Cardiac muscle cell (in vitro differentiated cells and primary cell): ENCODE results near the gene ATP5F1C. TPM values are rescaled to one million over a fixed set of nuclear protein-coding genes. Genes with fewer than 3 reads are reported as not detected.
"Not testable (repeated sequence)": the region's sequence is repeated elsewhere in the genome, so short reads cannot be mapped to it uniquely, and the experiment has no call there.

Experiments used
- DNase-seq, 2 donors: peaks; one replicate each; pipeline versions ENCODE4 v3.0.0 to v3.0.0-alpha.2; 2010 to 2017; ENCODE audit warnings: low read depth in 1 of 2, low spot score in 1 of 2
- H3K27ac ChIP-seq: fragments of 200-600 bp; sonication (generic); 2 replicates; pipeline ENCODE4 v1.5.1; 2016
- H3K27me3 ChIP-seq: fragments of 200-600 bp; sonication (generic); 2 replicates; pipeline ENCODE4 v1.6.0; 2016; ENCODE audit warnings: control low read depth
- H3K36me3 ChIP-seq: fragments of 200-600 bp; sonication (generic); 2 replicates; pipeline ENCODE4 v1.5.1; 2016; ENCODE audit warnings: control low read depth
- H3K4me1 ChIP-seq: fragments of 200-600 bp; sonication (generic); 2 replicates; pipeline ENCODE4 v1.8.1; 2017; ENCODE audit warnings: low read depth, mild to moderate bottlenecking, mixed run types
- H3K4me3 ChIP-seq: fragments of 200-600 bp; sonication (generic); 2 replicates; pipeline ENCODE4 v1.5.1; 2016; ENCODE audit warnings: mild to moderate bottlenecking
- H3K9me3 ChIP-seq: fragments of 200-600 bp; sonication (generic); 2 replicates; pipeline ENCODE4 v1.5.1; 2017; ENCODE audit warnings: low read depth, mild to moderate bottlenecking, control low read depth
- CTCF ChIP-seq: IDR thresholded peaks from 2 replicates; pipeline ENCODE4 v1.5.1; 2012; ENCODE audit warnings: low read depth, mild to moderate bottlenecking, low read length
- polyA plus RNA-seq: library from polyadenylated mRNA; unstranded; fragments of >200 nt; fragmentation: Nextera tagmentation; extraction: Ambion mirVana; gene quantifications from 2 replicates; pipeline ENCODE4 v1.2.1, GENCODE V29; 2016
- total RNA-seq: library from RNA; depleted of rRNA; stranded (reverse); fragments of >200 nt; gene quantifications from 2 replicates; pipeline ENCODE4 v1.2.3, GENCODE V29; 2016

ATP5F1C gene
- total and polyA plus RNA-seq, 2 experiments from 2014 or later, result 341 to 811 TPM

- no peak for DNase-seq
- H3K4me3 ChIP-seq, result no peak overlapping the region
- peaks cover 6% of the 10 kb centered on the region for H3K4me1 ChIP-seq
- H3K9me3 ChIP-seq, result no peaks in the 10 kb centered on the region
- H3K27me3 ChIP-seq, result no peaks in the 10 kb centered on the region
- H3K27ac ChIP-seq, result no peak overlapping the region
- peaks cover 38% of the 10 kb centered on the region for H3K36me3 ChIP-seq
- TF ChIP-seq CTCF, result no peak
These were observed 20.8 kb downstream of the ATP5F1C start for GRCh38 chr10:7808686-7809267.

GRCh38 chr10:7810443-7810842 lies 22.5 kb downstream of the ATP5F1C start:
- no peak overlapping the region for H3K4me3 ChIP-seq
- H3K4me1 ChIP-seq, result no peaks in the 10 kb centered on the region
- peaks cover 4% of the 10 kb centered on the region for H3K27me3 ChIP-seq
- DNase-seq, result no peak
- H3K27ac ChIP-seq, result peak overlapping the region; percentile 21
- no peak for TF ChIP-seq CTCF
- no peaks in the 10 kb centered on the region for H3K9me3 ChIP-seq
- H3K36me3 ChIP-seq, result peaks cover 27% of the 10 kb centered on the region

- Histone ChIP-seq H3K4me3 (no peak overlapping the region), H3K4me1 (no peaks in the 10 kb centered on the region), H3K36me3 (peaks cover 24% of the 10 kb centered on the region), H3K27ac (no peak overlapping the region), H3K27me3 (peaks cover 4% of the 10 kb centered on the region), H3K9me3 (no peaks in the 10 kb centered on the region)
- TF ChIP-seq CTCF, result no peak
- no peak for DNase-seq
These were observed 23.0 kb downstream of the ATP5F1C start for GRCh38 chr10:7811000-7811399.

- H3K36me3 ChIP-seq, result peaks cover 20% of the 10 kb centered on the region
- not testable (repeated sequence) for H3K4me3 ChIP-seq, H3K27ac ChIP-seq, DNase-seq, H3K27me3 ChIP-seq, H3K4me1 ChIP-seq, H3K9me3 ChIP-seq
These were observed 23.8 kb downstream of the ATP5F1C start for GRCh38 chr10:7811743-7812142.

GRCh38 chr10:7813481-7813880 lies 25.5 kb downstream of the ATP5F1C start:
- no peak overlapping the region for H3K27ac ChIP-seq
- no peak for TF ChIP-seq CTCF
- no peak for DNase-seq
- peaks cover 3% of the 10 kb centered on the region for H3K36me3 ChIP-seq
- H3K27me3 ChIP-seq, result peaks cover 16% of the 10 kb centered on the region
- no peaks in the 10 kb centered on the region for H3K4me1 ChIP-seq
- no peaks in the 10 kb centered on the region for H3K9me3 ChIP-seq
- H3K4me3 ChIP-seq, result no peak overlapping the region

- peaks cover 6% of the 10 kb centered on the region for H3K4me1 ChIP-seq
- H3K36me3 ChIP-seq, result no peaks in the 10 kb centered on the region
- peaks cover 16% of the 10 kb centered on the region for H3K27me3 ChIP-seq
- no peak overlapping the region for H3K27ac ChIP-seq
- TF ChIP-seq CTCF, result no peak
- no peak for DNase-seq
- H3K9me3 ChIP-seq, result no peaks in the 10 kb centered on the region
- H3K4me3 ChIP-seq, result peak overlapping the region; percentile 57
These were observed 29.6 kb downstream of the ATP5F1C start for GRCh38 chr10:7817576-7817975.
